GM10266 (cell line): Measurements from ENCODE around the gene ERMARD.
A peak's percentile ranks its signal among the peaks of the same experiment; 100 is the strongest.

Source experiments
- DNase-seq: peaks from one replicate; pipeline ENCODE4 v3.0.0; 2012; ENCODE audit errors: extremely low spot score
- CTCF ChIP-seq: IDR thresholded peaks from 2 replicates; pipeline ENCODE4 v1.5.1; 2012; ENCODE audit warnings: mild to moderate bottlenecking, low read depth; ENCODE audit not compliant: control insufficient read depth, insufficient read depth; ENCODE audit errors: missing control alignments

ERMARD gene

GRCh38 chr6:169789944-169790927, 38.8 kb downstream of the ERMARD start:
- peak; percentile 98 for TF ChIP-seq CTCF
- peak; percentile 83 for DNase-seq

DNA sequence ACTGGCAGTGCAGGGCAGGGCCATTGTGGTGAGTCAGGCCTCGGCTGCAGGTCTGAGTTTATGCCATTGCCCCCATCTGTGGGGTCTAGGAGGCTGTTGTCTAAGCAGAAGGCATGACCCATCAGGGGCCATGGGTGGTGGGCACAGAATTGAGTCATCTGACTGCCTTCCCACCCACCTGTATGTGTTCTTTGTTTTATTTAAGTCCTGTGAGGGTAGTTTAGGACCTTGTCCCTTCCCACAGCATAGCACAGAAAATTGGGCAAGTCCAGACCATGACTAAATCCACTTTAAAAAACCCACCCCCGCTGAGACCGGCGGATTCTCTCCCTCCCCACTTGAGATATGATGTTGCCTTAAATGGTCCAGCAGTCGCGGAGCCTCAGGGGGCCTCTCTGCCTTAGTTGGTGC, 40.3 kb downstream of the ERMARD start:
- TF ChIP-seq CTCF: no peak
- DNase-seq: no peak

- TF ChIP-seq CTCF: no peak
These were observed 41.0 kb downstream of the ERMARD start for GRCh38 chr6:169792306-169793015.

GRCh38 chr6:169793408-169793807, 42.0 kb downstream of the ERMARD start:
- no peak for DNase-seq

More at GRCh38 chr6:169792306-169793015, 41.0 kb downstream of the ERMARD start:
- no peak for DNase-seq

GRCh38 chr6:169794317-169795055, 43.1 kb downstream of the ERMARD start:
- DNase-seq: no peak
- no peak for TF ChIP-seq CTCF

More at GRCh38 chr6:169793408-169793807, 42.0 kb downstream of the ERMARD start:
- no peak for TF ChIP-seq CTCF

DNA sequence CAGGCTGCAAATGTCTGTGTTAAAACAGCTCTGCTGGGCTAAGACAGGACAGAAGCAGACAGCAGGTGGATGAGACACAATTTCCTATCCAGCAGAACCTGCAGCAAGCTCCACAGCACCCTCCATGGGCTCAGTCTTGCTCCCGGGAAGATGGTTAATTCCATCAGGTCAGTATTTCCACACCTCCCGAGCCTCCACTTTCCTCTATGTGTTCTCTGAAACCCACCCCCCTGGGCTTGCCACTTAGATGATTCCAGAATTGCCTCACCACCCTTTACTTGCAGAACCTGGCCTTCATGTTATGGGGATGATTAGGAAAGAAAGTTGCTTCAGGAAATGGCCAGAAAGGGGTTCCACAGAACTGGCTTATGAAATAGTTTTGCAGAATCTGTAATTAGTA, 43.8 kb downstream of the ERMARD start:
- DNase-seq: no peak
- no peak for TF ChIP-seq CTCF
